K562 (cell line): ENCODE results near the gene SAMD8. TPM values are rescaled to one million over a fixed set of nuclear protein-coding genes. Genes with fewer than 3 reads are reported as not detected.

Source experiments
- JUN ChIP-seq, 2 experiments: sonication (generic) in 1 of 2; formaldehyde crosslinking in 1 of 2; IDR thresholded peaks; 2 replicates each; pipeline versions ENCODE4 v1.6.1 to v1.8.0; 2012 to 2022; ENCODE audit warnings: borderline replicate concordance in 2 of 2, mild to moderate bottlenecking in 2 of 2, improper control_type of control experiment in 1 of 2, low read depth in 1 of 2, low read length in 1 of 2, missing genetic modification reagents in 1 of 2
- SREBF2 ChIP-seq: sonication (generic); formaldehyde crosslinking; IDR thresholded peaks from 2 replicates; pipeline ENCODE4 v1.4.0; 2020; ENCODE audit warnings: mild to moderate bottlenecking, missing genetic modification reagents
- STAT5A ChIP-seq: IDR thresholded peaks from 2 replicates; pipeline ENCODE4 v1.6.1; 2012; ENCODE audit warnings: low read length, inconsistent platforms, borderline replicate concordance
- TAL1 ChIP-seq: fragments of 450-650 bp; IDR thresholded peaks from 2 replicates; pipeline ENCODE4 v1.6.1; 2016; ENCODE audit warnings: mild to moderate bottlenecking
- TOE1 ChIP-seq, 2 experiments: fragments of 450-650 bp in 1 of 2; sonication (generic) in 1 of 2; formaldehyde crosslinking in 1 of 2; IDR thresholded peaks; 2 replicates each; pipeline versions ENCODE4 v1.7.1 to v1.8.0; 2016 to 2022; ENCODE audit warnings: borderline replicate concordance in 2 of 2, mild to moderate bottlenecking in 2 of 2, antibody characterized with exemption in 1 of 2, inconsistent platforms in 1 of 2, low read depth in 1 of 2, missing genetic modification reagents in 1 of 2, moderate library complexity in 1 of 2
- ZFX ChIP-seq: sonication (generic); formaldehyde crosslinking; IDR thresholded peaks from 2 replicates; pipeline ENCODE4 v1.8.0; 2022; ENCODE audit warnings: mild to moderate bottlenecking, missing genetic modification reagents, moderate library complexity
- ZZZ3 ChIP-seq: fragments of 450-650 bp; IDR thresholded peaks from 2 replicates; pipeline ENCODE4 v1.6.1; 2016; ENCODE audit warnings: antibody characterized with exemption, mild to moderate bottlenecking, moderate library complexity
- polyA plus RNA-seq, 8 experiments: library from polyadenylated mRNA; depleted of rRNA in 4 of 8; stranded (reverse) in 5 of 8; unstranded in 3 of 8; fragments of >200 nt; fragmentation: Nextera tagmentation in 2 of 8; fragmentation: Illumina TruSeq in 1 of 8; extraction: Ambion mirVana in 2 of 8; extraction: Trizol in 1 of 8; gene quantifications; 2 replicates each; pipeline versions ENCODE4 v1.2.1 to v1.2.3, GENCODE V29; 2011 to 2014; ENCODE audit warnings: inconsistent platforms in 1 of 8, missing spikeins in 1 of 8
- total RNA-seq, 7 experiments: library from RNA; depleted of rRNA in 6 of 7; stranded (reverse); fragments of >200 nt in 6 of 7; fragmentation: Illumina TruSeq in 2 of 7; extraction: Trizol in 2 of 7; gene quantifications; 2 replicates each; pipeline versions ENCODE4 v1.2.1 to v1.2.3, GENCODE V29; 2011 to 2021; ENCODE audit warnings: low replicate concordance in 1 of 7
- TF ChIP-seq, protein P1 (sequence below), 2 experiments: fragments of 450-650 bp; formaldehyde crosslinking in 1 of 2; IDR thresholded peaks; 2 replicates each; pipeline versions ENCODE4 v1.4.0 to v1.6.1; 2014 to 2020; ENCODE audit warnings: mild to moderate bottlenecking in 2 of 2, borderline replicate concordance in 1 of 2, low read depth in 1 of 2
- TF ChIP-seq, protein P2 (sequence below): sonication (generic); formaldehyde crosslinking; IDR thresholded peaks from 2 replicates; pipeline ENCODE4 v1.9.0; 2022; ENCODE audit warnings: mild to moderate bottlenecking, missing genetic modification reagents
- TF ChIP-seq, protein P3 (sequence below): fragments of 450-650 bp; formaldehyde crosslinking; IDR thresholded peaks from 2 replicates; pipeline ENCODE4 v1.4.0; 2020; ENCODE audit warnings: mild to moderate bottlenecking, moderate library complexity
- TF ChIP-seq, protein P4 (sequence below): fragments of 250-450 bp; sonication (Bioruptor Pico); IDR thresholded peaks from 2 replicates; pipeline ENCODE4 v1.6.1; 2021; ENCODE audit warnings: mild to moderate bottlenecking
- TF ChIP-seq, protein P5 (sequence below): fragments of 250-450 bp; sonication (Bioruptor Pico); IDR thresholded peaks from 2 replicates; pipeline ENCODE4 v1.4.0; 2020; ENCODE audit warnings: borderline replicate concordance

SAMD8 gene
- total and polyA plus RNA-seq, 9 of the 15 experiments (the other 6 are each of a cell fraction or from before 2014, with no cell fraction given), result 2.7 to 16.1 (median 6.2) TPM

DNA sequence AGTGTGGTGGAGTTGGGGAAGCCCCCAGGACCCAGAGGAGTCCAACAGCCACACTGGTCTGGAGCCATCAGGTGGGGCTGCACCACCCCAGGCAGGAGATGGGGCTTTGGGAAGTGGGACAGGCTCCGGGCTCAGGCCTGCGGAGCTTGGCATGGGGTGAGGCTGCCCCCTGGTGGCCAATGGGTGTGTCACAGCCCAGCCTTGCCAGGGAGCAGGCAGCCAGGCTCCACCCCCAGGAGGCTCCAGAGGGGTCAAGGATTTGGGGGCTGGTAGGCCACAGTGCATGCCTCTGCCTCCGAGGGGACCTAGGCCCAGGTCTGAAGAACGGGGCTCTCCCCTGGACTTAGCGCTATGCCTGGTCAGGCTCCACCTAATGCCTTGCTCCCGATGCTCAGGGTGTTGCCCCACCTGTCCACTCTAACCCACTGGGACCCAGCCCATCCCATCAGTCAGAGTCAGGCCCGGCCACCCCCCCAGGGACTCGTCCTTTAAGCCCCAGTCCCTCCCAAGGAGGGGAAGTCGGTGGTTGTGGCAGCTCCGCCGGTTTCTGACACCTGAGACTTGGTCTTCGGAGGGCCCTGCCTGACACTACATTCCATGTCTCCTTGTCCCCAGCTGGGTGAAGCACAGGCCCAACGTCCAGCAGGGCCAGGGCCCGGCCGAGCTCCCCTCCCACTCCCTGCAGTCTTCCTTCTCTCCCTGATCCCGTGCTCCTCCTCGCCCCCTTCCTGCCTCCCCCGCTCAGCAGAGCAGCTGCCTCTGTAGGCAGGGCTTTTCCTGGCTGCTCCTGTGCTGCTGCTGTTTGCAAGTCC lies 11.3 kb upstream of the SAMD8 start (continued):
- TF ChIP-seq, protein P1, sequence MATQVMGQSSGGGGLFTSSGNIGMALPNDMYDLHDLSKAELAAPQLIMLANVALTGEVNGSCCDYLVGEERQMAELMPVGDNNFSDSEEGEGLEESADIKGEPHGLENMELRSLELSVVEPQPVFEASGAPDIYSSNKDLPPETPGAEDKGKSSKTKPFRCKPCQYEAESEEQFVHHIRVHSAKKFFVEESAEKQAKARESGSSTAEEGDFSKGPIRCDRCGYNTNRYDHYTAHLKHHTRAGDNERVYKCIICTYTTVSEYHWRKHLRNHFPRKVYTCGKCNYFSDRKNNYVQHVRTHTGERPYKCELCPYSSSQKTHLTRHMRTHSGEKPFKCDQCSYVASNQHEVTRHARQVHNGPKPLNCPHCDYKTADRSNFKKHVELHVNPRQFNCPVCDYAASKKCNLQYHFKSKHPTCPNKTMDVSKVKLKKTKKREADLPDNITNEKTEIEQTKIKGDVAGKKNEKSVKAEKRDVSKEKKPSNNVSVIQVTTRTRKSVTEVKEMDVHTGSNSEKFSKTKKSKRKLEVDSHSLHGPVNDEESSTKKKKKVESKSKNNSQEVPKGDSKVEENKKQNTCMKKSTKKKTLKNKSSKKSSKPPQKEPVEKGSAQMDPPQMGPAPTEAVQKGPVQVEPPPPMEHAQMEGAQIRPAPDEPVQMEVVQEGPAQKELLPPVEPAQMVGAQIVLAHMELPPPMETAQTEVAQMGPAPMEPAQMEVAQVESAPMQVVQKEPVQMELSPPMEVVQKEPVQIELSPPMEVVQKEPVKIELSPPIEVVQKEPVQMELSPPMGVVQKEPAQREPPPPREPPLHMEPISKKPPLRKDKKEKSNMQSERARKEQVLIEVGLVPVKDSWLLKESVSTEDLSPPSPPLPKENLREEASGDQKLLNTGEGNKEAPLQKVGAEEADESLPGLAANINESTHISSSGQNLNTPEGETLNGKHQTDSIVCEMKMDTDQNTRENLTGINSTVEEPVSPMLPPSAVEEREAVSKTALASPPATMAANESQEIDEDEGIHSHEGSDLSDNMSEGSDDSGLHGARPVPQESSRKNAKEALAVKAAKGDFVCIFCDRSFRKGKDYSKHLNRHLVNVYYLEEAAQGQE (IDR thresholded peaks at IDR 0.05; ENCODE audit: borderline replicate concordance), result peak; percentile 89
- TF ChIP-seq, protein P1 (CRISPR knock-in tag; IDR thresholded peaks at IDR 0.05; ENCODE audit: low read depth), result no peak
- TF ChIP-seq STAT5A, result no peak
- TF ChIP-seq ZZZ3, result no peak
- no peak for TF ChIP-seq TOE1 (IDR thresholded peaks at IDR 0.05; ENCODE audit: borderline replicate concordance)
- no peak for TF ChIP-seq TOE1 (CRISPR knock-in tag; IDR thresholded peaks at IDR 0.05; ENCODE audit: borderline replicate concordance, low read depth)
- no peak for TF ChIP-seq ZFX (CRISPR knock-in tag)
- TF ChIP-seq, protein P2, sequence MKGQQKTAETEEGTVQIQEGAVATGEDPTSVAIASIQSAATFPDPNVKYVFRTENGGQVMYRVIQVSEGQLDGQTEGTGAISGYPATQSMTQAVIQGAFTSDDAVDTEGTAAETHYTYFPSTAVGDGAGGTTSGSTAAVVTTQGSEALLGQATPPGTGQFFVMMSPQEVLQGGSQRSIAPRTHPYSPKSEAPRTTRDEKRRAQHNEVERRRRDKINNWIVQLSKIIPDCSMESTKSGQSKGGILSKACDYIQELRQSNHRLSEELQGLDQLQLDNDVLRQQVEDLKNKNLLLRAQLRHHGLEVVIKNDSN (CRISPR knock-in tag), result 0 out of 2 replicates have a peak, but pooled peaks have one; percentile 22
- TF ChIP-seq JUN (IDR thresholded peaks at IDR 0.05; ENCODE audit: borderline replicate concordance, low read depth, low read length), result no peak
- no peak for TF ChIP-seq JUN (CRISPR knock-in tag; IDR thresholded peaks at IDR 0.05; ENCODE audit: borderline replicate concordance)
- TF ChIP-seq TAL1, result no peak
- TF ChIP-seq, protein P3, sequence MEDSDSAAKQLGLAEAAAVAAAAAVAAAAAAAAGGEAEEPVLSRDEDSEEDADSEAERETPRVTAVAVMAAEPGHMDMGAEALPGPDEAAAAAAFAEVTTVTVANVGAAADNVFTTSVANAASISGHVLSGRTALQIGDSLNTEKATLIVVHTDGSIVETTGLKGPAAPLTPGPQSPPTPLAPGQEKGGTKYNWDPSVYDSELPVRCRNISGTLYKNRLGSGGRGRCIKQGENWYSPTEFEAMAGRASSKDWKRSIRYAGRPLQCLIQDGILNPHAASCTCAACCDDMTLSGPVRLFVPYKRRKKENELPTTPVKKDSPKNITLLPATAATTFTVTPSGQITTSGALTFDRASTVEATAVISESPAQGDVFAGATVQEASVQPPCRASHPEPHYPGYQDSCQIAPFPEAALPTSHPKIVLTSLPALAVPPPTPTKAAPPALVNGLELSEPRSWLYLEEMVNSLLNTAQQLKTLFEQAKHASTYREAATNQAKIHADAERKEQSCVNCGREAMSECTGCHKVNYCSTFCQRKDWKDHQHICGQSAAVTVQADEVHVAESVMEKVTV (CRISPR knock-in tag), result peak; percentile 93
- TF ChIP-seq SREBF2, result no peak
- TF ChIP-seq, protein P4, sequence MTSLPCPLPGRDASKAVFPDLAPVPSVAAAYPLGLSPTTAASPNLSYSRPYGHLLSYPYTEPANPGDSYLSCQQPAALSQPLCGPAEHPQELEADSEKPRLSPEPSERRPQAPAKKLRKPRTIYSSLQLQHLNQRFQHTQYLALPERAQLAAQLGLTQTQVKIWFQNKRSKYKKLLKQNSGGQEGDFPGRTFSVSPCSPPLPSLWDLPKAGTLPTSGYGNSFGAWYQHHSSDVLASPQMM (CRISPR knock-in tag), result no peak
- TF ChIP-seq, protein P5, sequence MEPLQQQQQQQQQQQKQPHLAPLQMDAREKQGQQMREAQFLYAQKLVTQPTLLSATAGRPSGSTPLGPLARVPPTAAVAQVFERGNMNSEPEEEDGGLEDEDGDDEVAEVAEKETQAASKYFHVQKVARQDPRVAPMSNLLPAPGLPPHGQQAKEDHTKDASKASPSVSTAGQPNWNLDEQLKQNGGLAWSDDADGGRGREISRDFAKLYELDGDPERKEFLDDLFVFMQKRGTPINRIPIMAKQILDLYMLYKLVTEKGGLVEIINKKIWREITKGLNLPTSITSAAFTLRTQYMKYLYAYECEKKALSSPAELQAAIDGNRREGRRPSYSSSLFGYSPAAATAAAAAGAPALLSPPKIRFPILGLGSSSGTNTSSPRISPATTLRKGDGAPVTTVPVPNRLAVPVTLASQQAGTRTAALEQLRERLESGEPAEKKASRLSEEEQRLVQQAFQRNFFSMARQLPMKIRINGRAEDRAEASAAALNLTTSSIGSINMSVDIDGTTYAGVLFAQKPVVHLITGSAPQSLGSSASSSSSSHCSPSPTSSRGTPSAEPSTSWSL (CRISPR knock-in tag), result no peak
